HG03159 (cell line): ENCODE data around the gene COL28A1.
A peak's percentile ranks its signal among the peaks of the same experiment; 100 is the strongest.
"Not testable (repeated sequence)": the region's sequence is repeated elsewhere in the genome, so short reads cannot be mapped to it uniquely, and the experiment has no call there.

Experiments
- ATAC-seq: cut with Tn5 transposase; IDR thresholded peaks from one replicate; pipeline ENCODE4 v1.9.1; 2021; ENCODE audit warnings: mild to moderate bottlenecking, moderate library complexity; ENCODE audit not compliant: unreplicated experiment

The COL28A1 gene

GRCh38 chr7:7422641-7423040, 113.0 kb downstream of the COL28A1 start:
- no peak for ATAC-seq

DNA sequence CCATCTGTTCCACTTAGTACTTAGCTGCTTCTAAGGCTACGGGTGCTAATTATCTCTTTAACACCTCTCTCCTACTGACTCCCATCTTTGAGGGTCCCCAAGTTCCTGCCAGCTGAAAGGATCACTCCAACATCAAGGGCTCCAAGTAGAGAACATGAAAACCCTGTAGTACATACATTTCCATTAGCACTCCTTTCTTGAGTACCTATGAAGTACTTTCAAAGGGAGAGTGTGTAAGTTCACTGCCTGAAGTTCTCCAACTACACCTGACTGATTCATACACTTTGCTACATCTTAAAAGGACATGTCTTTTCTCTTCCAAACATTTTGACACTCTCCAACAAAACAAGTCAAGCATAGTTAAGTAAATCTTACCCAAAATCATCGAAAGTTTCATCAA, 113.8 kb downstream of the COL28A1 start:
- no peak for ATAC-seq

DNA sequence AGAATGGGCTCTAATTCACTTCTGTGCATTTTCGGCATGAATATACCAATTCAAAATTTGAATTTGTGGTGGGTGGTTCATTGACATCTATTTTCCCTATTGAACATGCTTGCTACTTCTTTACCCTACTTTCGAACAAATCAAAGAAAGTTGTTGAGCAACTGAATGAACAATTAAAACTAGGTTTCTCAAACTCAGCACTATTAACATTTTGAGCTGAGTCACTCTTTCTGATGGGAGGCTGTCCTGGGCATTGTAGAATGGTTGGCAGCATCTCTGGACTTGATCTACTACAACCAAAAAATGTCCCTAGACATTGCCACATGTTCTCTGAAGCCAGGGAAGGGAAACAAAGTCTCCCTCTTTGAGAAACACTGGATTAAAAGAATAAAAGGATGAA, 116.7 kb downstream of the COL28A1 start:
- ATAC-seq = no peak

DNA sequence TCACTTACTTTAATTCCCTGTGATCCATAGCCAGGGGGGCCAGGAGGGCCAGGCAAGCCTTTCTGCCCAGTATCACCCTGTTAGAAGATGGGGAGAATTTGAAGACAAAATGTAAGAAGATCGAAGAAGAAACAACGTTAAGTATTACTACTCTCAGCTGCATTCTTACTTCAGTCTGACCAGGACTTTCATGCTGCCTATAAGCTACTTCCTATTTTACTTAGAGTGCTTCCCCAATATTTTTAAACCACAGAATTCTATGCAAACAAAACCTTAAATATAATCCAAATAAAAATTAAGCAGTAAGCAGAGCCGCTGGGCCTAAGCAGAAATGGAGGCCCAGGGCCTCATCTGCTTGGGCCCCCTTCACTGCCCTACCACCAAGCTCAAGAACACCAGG, 117.8 kb downstream of the COL28A1 start:
- ATAC-seq = no peak

DNA sequence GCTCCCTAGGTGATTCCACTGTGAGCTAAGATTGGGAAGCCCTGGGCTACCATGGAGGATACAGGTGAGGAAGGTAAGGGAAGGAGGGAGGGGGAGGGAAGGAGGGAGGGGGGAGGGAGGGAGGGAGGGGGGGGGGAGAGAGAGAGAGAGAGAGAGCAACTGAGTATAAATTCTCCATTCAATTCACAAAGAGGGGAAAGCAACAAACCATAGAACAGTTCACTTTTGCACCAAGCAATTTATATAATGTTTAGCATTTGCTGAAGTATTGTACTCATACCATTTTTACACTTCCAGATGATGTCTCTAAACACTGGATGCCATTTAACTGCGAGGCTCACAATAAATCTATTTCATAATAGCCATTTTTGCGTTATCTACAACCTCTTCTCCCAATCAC, 118.3 kb downstream of the COL28A1 start:
- no peak for ATAC-seq

- ATAC-seq = peak; percentile 60
These were observed 119.4 kb downstream of the COL28A1 start for GRCh38 chr7:7416031-7416858.

- ATAC-seq = no peak
These were observed 120.7 kb downstream of the COL28A1 start for GRCh38 chr7:7414791-7415603.

DNA sequence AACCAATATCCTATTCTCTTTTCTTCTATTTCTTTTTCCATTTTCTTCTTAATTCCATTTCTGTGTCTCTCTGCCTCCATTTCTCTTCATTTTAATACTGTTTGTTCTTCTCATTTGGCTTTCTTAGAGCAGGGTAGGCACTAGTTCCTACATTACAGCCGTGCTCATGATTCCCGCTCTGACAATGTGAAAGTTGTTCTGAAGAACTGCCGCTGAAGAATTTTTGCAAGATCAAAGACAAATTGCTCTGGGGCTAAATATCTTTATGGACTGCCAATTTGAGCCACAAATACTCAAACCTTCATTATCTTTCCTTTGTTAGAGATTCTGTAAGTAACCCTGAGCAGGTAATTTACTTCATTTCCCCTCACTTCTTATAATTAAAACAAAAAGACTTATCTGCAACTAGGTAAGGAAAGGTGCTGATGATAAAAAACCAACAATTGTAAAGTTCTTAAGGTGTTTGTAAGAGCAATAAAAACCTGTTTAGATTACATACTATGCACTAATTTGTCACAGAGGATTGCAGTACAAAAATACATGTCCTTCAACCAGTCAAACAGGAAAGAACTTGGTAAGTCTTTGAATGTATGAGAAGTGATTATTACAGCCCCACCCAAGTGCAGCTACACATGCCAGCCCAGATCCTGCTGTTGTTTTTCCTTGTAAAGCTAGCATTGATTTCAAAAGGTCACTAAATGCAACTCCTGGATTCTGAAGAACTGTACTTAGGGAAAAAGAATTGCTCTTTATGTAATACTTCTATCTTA, 127.5 kb downstream of the COL28A1 start:
- no peak for ATAC-seq

DNA sequence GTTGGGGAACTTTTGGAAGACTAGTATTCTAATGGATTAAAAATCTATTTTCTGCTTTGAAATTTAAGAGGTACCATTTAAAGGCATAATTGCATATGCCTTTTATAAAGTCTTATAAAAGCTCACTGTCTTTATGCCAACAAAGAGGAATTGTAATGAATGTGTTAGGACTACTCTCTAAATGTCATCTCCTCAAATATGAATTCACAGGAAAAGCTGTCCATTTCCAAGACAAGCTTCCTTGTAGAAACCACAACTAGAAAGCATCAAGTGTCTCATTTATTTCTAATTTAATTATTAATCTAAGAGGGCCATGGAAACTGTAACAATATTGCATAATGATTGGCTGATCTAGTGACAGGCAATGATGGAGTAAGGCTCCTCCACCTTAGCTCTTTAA, 130.2 kb downstream of the COL28A1 start:
- no peak for ATAC-seq

GRCh38 chr7:7399707-7400106, 136.0 kb downstream of the COL28A1 start:
- ATAC-seq = no peak

- no peak for ATAC-seq
These were observed 139.9 kb downstream of the COL28A1 start for GRCh38 chr7:7395785-7396184.

DNA sequence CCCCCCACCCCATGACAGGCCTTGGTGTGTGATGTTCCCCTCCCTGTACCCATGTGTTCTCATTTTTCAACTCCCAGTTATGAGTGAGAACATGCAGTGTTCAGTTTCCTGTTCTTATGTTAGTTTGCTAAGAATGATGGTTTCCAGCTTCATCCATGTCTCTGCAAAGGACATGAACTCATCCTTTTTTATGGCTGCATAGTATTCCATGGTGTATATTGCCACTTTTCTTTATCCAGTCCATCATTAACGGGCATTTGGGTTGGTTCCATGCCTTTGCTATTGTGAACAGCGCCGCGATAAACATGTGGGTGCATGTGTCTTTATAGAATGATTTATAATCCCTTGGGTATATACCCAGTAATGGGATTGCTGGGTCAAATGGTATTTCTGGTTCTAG, 147.5 kb downstream of the COL28A1 start:
- ATAC-seq = not testable (repeated sequence)

DNA sequence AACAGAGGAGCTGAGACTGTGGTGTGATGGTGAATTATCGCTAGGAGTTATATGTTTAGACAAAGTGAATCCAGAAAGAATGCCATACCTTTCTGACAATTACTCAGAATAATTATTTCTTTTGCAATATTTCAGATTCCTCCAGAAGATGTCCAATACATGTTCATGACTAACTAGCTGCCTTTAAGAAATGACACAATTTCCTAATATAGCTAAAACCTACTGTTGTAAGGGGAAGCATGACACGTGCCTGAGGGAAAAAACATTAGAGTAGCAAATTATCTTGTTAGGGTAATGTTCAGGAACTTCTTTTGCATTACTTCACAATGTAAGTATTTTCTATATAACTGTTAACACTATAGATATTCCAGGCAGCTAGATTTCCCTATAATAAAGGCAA, 150.3 kb downstream of the COL28A1 start:
- ATAC-seq = no peak

DNA sequence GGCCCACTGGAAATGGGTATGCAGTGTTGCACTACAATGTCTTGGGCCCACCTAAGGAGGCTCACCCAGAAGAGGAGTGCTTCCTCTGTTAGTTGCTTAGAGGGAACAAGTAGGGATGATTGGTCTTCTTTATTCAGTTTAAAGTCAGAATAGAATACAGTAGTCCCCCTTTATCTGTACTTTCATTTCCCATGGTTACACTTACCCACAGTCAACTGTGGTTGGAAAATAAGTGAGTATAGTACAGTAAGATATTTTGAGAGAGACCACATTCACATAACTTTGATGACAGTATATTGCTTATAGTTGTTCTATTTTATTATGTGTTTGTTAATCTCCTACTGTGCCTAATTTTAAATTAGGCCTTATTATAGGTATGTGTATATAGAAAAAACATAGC, 151.4 kb downstream of the COL28A1 start:
- no peak for ATAC-seq

DNA sequence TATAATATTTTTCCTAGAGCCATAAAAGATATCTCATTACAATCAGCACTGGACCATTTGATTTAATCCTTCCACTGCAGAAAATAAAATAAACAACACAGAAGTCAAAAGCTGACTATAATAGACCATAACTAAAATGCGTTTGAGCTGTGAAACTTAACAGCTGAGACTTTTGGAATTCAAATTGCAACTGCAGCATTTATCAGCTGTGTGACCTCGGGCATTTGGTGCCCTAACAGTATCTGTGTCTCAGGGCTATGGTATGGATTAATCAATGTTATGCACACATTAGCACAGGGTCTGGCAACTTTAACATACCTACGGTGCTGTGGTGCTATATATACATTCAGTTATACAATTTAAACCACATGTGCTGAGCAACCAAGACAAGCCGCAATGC, 160.1 kb downstream of the COL28A1 start:
- ATAC-seq = no peak

DNA sequence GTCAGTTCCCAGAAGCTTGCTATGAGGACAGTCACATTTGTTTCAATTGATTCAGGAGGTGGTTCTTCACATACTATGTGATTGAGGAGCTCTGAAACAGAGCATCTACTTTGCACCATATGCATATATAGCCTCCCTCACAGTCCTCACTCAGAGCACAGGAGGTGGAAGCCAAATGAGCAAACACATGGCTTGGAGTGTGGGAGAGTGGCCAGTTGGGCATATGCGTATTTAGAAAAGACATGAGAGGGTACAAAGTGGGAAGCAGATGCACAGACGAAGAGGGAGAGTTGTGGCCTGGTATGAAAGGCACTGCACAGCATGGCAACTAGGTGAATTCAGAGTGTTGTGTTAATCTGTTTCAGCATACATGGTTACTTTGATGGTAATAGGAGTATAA, 165.6 kb downstream of the COL28A1 start:
- ATAC-seq = no peak

GRCh38 chr7:7369134-7369533, 166.5 kb downstream of the COL28A1 start:
- no peak for ATAC-seq

GRCh38 chr7:7354674-7355073, 181.0 kb downstream of the COL28A1 start:
- no peak for ATAC-seq

- ATAC-seq = no peak
These were observed 182.8 kb downstream of the COL28A1 start for GRCh38 chr7:7352845-7353244.

DNA sequence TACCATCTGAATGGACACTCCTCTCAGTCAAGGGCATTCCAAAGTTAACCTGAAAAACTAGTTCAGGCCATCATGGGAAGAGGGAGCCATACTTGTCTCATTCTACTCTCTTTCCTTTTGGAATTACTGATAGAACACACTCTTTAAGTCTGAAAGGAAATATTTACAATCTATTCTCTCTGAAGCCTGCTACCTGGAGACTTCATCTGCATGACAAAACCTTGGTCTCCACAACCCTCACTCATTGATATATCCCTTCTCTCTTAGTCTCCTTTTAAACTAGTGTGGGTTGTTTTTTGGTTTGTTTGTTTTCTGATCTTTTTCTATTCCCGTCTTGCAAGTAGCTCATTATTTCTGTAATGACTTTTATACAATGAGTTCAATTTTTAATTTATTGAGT, 183.8 kb downstream of the COL28A1 start:
- ATAC-seq = no peak

GRCh38 chr7:7351156-7351555, 184.5 kb downstream of the COL28A1 start:
- ATAC-seq = no peak
